Measurements from ENCODE around the gene LRCH2. TPM values are rescaled to one million over a fixed set of nuclear protein-coding genes. Genes with fewer than 3 reads are reported as not detected.
"Not testable (repeated sequence)": the region's sequence is repeated elsewhere in the genome, so short reads cannot be mapped to it uniquely, and the experiment has no call there.

LRCH2 gene
- total RNA-seq, 1 donor from 2014 or later: 24.9 TPM

DNA sequence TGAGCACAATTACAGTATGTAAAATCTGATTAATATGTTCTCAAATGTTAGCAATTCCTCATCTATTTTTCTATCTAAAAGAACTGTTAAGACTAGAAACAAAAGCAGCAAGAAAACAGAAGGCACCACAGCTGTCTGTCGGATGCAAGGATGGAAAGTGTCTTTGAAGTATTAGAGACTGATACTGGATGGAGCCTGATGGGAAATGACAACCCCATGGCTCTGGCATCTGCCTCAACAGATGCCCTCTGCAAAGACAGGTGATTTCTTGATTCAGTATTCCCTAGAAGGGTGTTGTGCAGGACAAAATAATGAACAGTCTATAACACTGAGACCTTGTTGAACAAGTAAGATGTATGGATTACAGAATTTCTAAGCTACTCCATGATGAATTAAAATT, 19.7 kb downstream of the LRCH2 start:
- TF ChIP-seq, protein P1, sequence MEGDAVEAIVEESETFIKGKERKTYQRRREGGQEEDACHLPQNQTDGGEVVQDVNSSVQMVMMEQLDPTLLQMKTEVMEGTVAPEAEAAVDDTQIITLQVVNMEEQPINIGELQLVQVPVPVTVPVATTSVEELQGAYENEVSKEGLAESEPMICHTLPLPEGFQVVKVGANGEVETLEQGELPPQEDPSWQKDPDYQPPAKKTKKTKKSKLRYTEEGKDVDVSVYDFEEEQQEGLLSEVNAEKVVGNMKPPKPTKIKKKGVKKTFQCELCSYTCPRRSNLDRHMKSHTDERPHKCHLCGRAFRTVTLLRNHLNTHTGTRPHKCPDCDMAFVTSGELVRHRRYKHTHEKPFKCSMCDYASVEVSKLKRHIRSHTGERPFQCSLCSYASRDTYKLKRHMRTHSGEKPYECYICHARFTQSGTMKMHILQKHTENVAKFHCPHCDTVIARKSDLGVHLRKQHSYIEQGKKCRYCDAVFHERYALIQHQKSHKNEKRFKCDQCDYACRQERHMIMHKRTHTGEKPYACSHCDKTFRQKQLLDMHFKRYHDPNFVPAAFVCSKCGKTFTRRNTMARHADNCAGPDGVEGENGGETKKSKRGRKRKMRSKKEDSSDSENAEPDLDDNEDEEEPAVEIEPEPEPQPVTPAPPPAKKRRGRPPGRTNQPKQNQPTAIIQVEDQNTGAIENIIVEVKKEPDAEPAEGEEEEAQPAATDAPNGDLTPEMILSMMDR (IDR thresholded peaks at IDR 0.05): no peak
- TF ChIP-seq EZH2phosphoT487 (IDR thresholded peaks at IDR 0.05): no peak
- no peak for TF ChIP-seq EZH2 (IDR thresholded peaks at IDR 0.05)
- Histone ChIP-seq H3K27me3 (no peaks in the 10 kb centered on the region), H3K9me3 (ENCODE audit: low read depth) (no peaks in the 10 kb centered on the region), H2AFZ (replicated peaks) (no peak overlapping the region), H3K9ac (no peak overlapping the region), H3K4me3 (no peak overlapping the region), H3F3A (ENCODE audit: low read depth) (no peaks in the 10 kb centered on the region), H3K4me2 (no peak overlapping the region), H3K4me1 (peaks cover 8% of the 10 kb centered on the region), H3K79me2 (ENCODE audit: low read depth) (peaks cover 48% of the 10 kb centered on the region), H3K36me3 (no peaks in the 10 kb centered on the region), H3K27ac (no peak overlapping the region), H4K20me1 (ENCODE audit: low read depth) (no peaks in the 10 kb centered on the region)
- H3K36me3 Mint-ChIP-seq: peaks cover 31% of the 10 kb centered on the region
- no peak overlapping the region for H3K4me3 Mint-ChIP-seq
- no peak for DNase-seq (ENCODE audit: low spot score)
- H3K27ac Mint-ChIP-seq: no peak overlapping the region
- H3K4me1 Mint-ChIP-seq: peaks cover 2% of the 10 kb centered on the region
- peaks cover 23% of the 10 kb centered on the region for H3K9me3 Mint-ChIP-seq
- no peaks in the 10 kb centered on the region for H3K27me3 Mint-ChIP-seq (ENCODE audit: insufficient read depth, low read depth)

DNA sequence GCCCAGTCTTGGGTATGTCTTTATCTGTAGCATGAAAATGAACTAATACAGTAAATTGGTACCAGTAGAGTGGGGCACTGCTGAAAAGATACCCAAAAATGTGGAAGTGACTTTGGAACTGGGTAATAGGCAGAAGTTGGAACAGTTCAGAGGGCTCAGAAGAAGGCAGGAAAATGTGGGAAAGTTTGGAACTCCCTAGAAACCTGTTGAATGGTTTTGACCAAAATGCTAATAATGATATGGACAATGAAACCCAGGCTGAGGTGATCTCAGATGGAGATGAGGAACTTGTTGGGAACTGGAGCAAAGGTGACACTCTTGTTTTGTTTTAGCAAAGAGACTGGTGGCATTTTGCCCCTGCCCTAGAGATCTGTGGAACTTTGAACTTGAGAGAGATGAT, 24.3 kb downstream of the LRCH2 start:
- peaks cover 38% of the 10 kb centered on the region for H3K9me3 Mint-ChIP-seq
- not testable (repeated sequence) for H3K27me3 ChIP-seq; DNase-seq (ENCODE audit: low spot score); H3K4me2 ChIP-seq; H3K4me1 Mint-ChIP-seq; H3F3A ChIP-seq (ENCODE audit: low read depth); H3K36me3 ChIP-seq; H3K27me3 Mint-ChIP-seq (ENCODE audit: insufficient read depth, low read depth); H3K9ac ChIP-seq; H4K20me1 ChIP-seq (ENCODE audit: low read depth); H2AFZ ChIP-seq (replicated peaks); H3K4me1 ChIP-seq; H3K4me3 Mint-ChIP-seq; H3K4me3 ChIP-seq; H3K27ac Mint-ChIP-seq; H3K27ac ChIP-seq; H3K9me3 ChIP-seq (ENCODE audit: low read depth)
- H3K79me2 ChIP-seq (ENCODE audit: low read depth): peaks cover 15% of the 10 kb centered on the region
- peaks cover 33% of the 10 kb centered on the region for H3K36me3 Mint-ChIP-seq

DNA sequence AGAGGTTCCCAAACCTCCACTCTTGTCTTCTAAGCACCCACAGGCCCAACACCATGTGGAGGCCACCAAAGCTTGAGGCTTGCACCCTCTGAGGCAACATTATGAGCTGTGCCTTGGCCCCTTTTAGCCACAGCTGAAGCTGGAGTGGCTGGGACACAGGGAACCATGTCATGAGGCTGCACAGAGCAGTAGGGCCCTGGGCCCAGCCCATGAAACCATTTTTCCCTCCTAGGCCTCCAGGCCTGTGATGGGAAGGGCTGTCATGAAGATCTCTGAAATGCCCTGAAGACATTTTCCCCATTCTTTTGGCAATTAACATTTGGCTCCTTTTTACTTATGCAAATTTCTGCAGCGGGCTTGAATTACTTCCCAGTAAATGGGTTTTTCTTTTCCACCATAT, 29.9 kb downstream of the LRCH2 start:
- no peak overlapping the region for H3K27ac Mint-ChIP-seq
- Histone ChIP-seq H3K9ac (no peak overlapping the region), H4K20me1 (ENCODE audit: low read depth) (no peaks in the 10 kb centered on the region), H3K79me2 (ENCODE audit: low read depth) (peaks cover 42% of the 10 kb centered on the region), H3K36me3 (no peaks in the 10 kb centered on the region), H2AFZ (replicated peaks) (no peak overlapping the region), H3K4me3 (no peak overlapping the region), H3K9me3 (ENCODE audit: low read depth) (peaks cover 5% of the 10 kb centered on the region), H3F3A (ENCODE audit: low read depth) (no peaks in the 10 kb centered on the region), H3K4me2 (no peak overlapping the region), H3K4me1 (no peaks in the 10 kb centered on the region), H3K27ac (no peak overlapping the region), H3K27me3 (no peaks in the 10 kb centered on the region)
- DNase-seq (ENCODE audit: low spot score): no peak
- no peak overlapping the region for H3K4me3 Mint-ChIP-seq
- TF ChIP-seq EZH2phosphoT487 (IDR thresholded peaks at IDR 0.05) (no peak), EZH2 (IDR thresholded peaks at IDR 0.05) (no peak)
- TF ChIP-seq, protein P1 (IDR thresholded peaks at IDR 0.05): no peak
- peaks cover 39% of the 10 kb centered on the region for H3K36me3 Mint-ChIP-seq
- H3K9me3 Mint-ChIP-seq: peaks cover 64% of the 10 kb centered on the region
- no peaks in the 10 kb centered on the region for H3K4me1 Mint-ChIP-seq
- no peaks in the 10 kb centered on the region for H3K27me3 Mint-ChIP-seq (ENCODE audit: insufficient read depth, low read depth)

DNA sequence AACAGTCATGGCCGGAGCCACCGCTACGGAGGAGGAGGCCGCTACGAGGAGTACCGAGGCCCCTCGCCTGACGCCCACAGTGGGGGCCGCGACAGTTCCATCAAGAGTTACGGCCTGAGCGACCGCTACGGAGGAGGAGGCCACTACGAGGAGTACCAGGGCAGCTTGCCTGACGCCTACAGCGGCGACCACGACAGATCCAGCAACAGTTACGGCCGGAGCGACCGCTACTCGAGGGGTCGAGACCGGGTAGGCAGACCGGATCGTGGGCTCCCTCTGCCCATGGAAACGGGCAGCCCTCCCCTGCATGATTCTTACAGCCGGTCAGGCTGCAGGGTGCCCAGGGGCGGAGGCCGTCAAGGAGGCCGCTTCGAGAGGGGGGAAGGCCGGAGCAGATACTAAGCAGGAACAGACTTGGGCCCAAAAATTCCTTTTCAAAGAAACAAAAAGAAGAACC, 41.6 kb downstream of the LRCH2 start:
- Histone ChIP-seq H4K20me1 (ENCODE audit: low read depth) (no peaks in the 10 kb centered on the region), H3K4me2 (no peak overlapping the region), H3K79me2 (ENCODE audit: low read depth) (peaks cover 43% of the 10 kb centered on the region), H3K27me3 (no peaks in the 10 kb centered on the region), H3K4me3 (no peak overlapping the region), H3K9ac (no peak overlapping the region), H3K27ac (no peak overlapping the region), H3F3A (ENCODE audit: low read depth) (no peaks in the 10 kb centered on the region), H3K4me1 (no peaks in the 10 kb centered on the region), H2AFZ (replicated peaks) (no peak overlapping the region), H3K9me3 (ENCODE audit: low read depth) (no peaks in the 10 kb centered on the region), H3K36me3 (no peaks in the 10 kb centered on the region)
- TF ChIP-seq EZH2 (IDR thresholded peaks at IDR 0.05) (no peak), EZH2phosphoT487 (IDR thresholded peaks at IDR 0.05) (no peak)
- TF ChIP-seq, protein P1 (IDR thresholded peaks at IDR 0.05): no peak
- no peak overlapping the region for H3K27ac Mint-ChIP-seq
- peaks cover 27% of the 10 kb centered on the region for H3K9me3 Mint-ChIP-seq
- peaks cover 39% of the 10 kb centered on the region for H3K36me3 Mint-ChIP-seq
- no peaks in the 10 kb centered on the region for H3K4me1 Mint-ChIP-seq
- H3K4me3 Mint-ChIP-seq: no peak overlapping the region
- peaks cover 6% of the 10 kb centered on the region for H3K27me3 Mint-ChIP-seq (ENCODE audit: insufficient read depth, low read depth)
- DNase-seq (ENCODE audit: low spot score): no peak
